Neural cell (in vitro differentiated cells): ENCODE data around the gene RNF217. TPM values are rescaled to one million over a fixed set of nuclear protein-coding genes. Genes with fewer than 3 reads are reported as not detected.

Experiments
- H2AFZ ChIP-seq: fragments of 200-600, 300-800 bp; sonication (generic), shearing (Covaris generic); 2 replicates; pipeline ENCODE4 v1.6.0; 2014; ENCODE audit warnings: low read depth, mild to moderate bottlenecking, antibody characterized with exemption, low read length, moderate library complexity
- H3F3A ChIP-seq: fragments of 200-600 bp; shearing (Covaris generic); 2 replicates; pipeline ENCODE4 v1.6.1; 2016; ENCODE audit warnings: mild to moderate bottlenecking, moderate library complexity, mixed read lengths, antibody characterized with exemption, low read length; ENCODE audit not compliant: insufficient read depth, poor library complexity, severe bottlenecking
- H3K27ac ChIP-seq: fragments of 200-600, 300-800 bp; sonication (generic), shearing (Covaris generic); 2 replicates; pipeline ENCODE4 v1.5.1; 2014; ENCODE audit warnings: mild to moderate bottlenecking, low read length, moderate library complexity
- H3K27me3 ChIP-seq: fragments of 300-800, 200-600 bp; sonication (generic), shearing (Covaris generic); 2 replicates; pipeline ENCODE4 v1.6.0; 2014; ENCODE audit warnings: mild to moderate bottlenecking, low read depth, low read length, moderate library complexity; ENCODE audit not compliant: insufficient read depth
- H3K36me3 ChIP-seq: fragments of 300-800, 200-600 bp; sonication (generic), shearing (Covaris generic); 2 replicates; pipeline ENCODE4 v1.5.1; 2014; ENCODE audit warnings: mild to moderate bottlenecking, antibody characterized with exemption, low read length, moderate library complexity; ENCODE audit not compliant: insufficient read depth
- H3K4me2 ChIP-seq: fragments of 300-800, 200-600 bp; sonication (generic), shearing (Covaris generic); 2 replicates; pipeline ENCODE4 v1.6.0; 2014; ENCODE audit warnings: mild to moderate bottlenecking, low read length
- H3K4me3 ChIP-seq: fragments of 300-800, 200-600 bp; sonication (generic), shearing (Covaris generic); 2 replicates; pipeline ENCODE4 v1.5.1; 2014; ENCODE audit warnings: mild to moderate bottlenecking, low read length, moderate library complexity
- H3K79me2 ChIP-seq: fragments of 200-600 bp; shearing (Covaris generic); replicated peaks from 2 replicates; pipeline ENCODE4 v1.6.0; 2014; ENCODE audit warnings: mild to moderate bottlenecking, low read length, moderate library complexity; ENCODE audit not compliant: insufficient read depth
- H3K9ac ChIP-seq: fragments of 300-800, 200-600 bp; sonication (generic), shearing (Covaris generic); 2 replicates; pipeline ENCODE4 v1.6.1; 2016; ENCODE audit warnings: mild to moderate bottlenecking, low read length, mixed read lengths
- H3K9me2 ChIP-seq: fragments of 200-600 bp; shearing (Covaris generic); 2 replicates; pipeline ENCODE4 v1.6.1; 2016; ENCODE audit warnings: mild to moderate bottlenecking, low read length, mixed read lengths; ENCODE audit not compliant: insufficient read depth
- H3K9me3 ChIP-seq: fragments of 200-600, 300-800 bp; sonication (generic), shearing (Covaris generic); 2 replicates; pipeline ENCODE4 v1.6.1; 2016; ENCODE audit warnings: mild to moderate bottlenecking, mixed run types, low read length, moderate library complexity, mixed read lengths
- H4K20me1 ChIP-seq: fragments of 200-600 bp; shearing (Covaris generic); 2 replicates; pipeline ENCODE4 v1.6.1; 2016; ENCODE audit warnings: mild to moderate bottlenecking, mixed run types; ENCODE audit not compliant: insufficient read depth
- CTCF ChIP-seq: fragments of 450-650 bp; IDR thresholded peaks from 2 replicates; pipeline ENCODE4 v1.5.1; 2014; ENCODE audit warnings: antibody characterized with exemption, mild to moderate bottlenecking, moderate library complexity; ENCODE audit not compliant: poor library complexity, severe bottlenecking
- EP300 ChIP-seq: fragments of 450-650 bp; conservative IDR thresholded peaks from 2 replicates; pipeline ENCODE4 v1.6.1; 2014; ENCODE audit warnings: antibody characterized with exemption, mild to moderate bottlenecking, moderate library complexity; ENCODE audit not compliant: poor library complexity, severe bottlenecking
- EZH2 ChIP-seq: fragments of 200-600, 300-800 bp; shearing (Covaris generic), sonication (generic); IDR thresholded peaks from 2 replicates; pipeline ENCODE4 v1.6.1; 2014; ENCODE audit warnings: antibody characterized with exemption, low read length, borderline replicate concordance, mild to moderate bottlenecking; ENCODE audit not compliant: insufficient read depth, poor library complexity, severe bottlenecking
- MXI1 ChIP-seq: fragments of 450-650 bp; conservative IDR thresholded peaks from 2 replicates; pipeline ENCODE4 v1.6.1; 2014; ENCODE audit warnings: antibody characterized with exemption, mild to moderate bottlenecking; ENCODE audit not compliant: poor library complexity, severe bottlenecking
- POLR2AphosphoS5 ChIP-seq: IDR thresholded peaks from 2 replicates; pipeline ENCODE4 v1.6.1; 2012
- RAD21 ChIP-seq: fragments of 450-650 bp; conservative IDR thresholded peaks from 2 replicates; pipeline ENCODE4 v1.6.1; 2014; ENCODE audit warnings: antibody characterized with exemption, mild to moderate bottlenecking, moderate library complexity
- REST ChIP-seq: IDR thresholded peaks from 2 replicates; pipeline ENCODE4 v1.6.1; 2012; ENCODE audit warnings: borderline replicate concordance
- SMC3 ChIP-seq: fragments of 450-650 bp; conservative IDR thresholded peaks from 2 replicates; pipeline ENCODE4 v1.6.1; 2014; ENCODE audit warnings: antibody characterized with exemption, mild to moderate bottlenecking, moderate library complexity; ENCODE audit not compliant: poor library complexity
- TAF1 ChIP-seq: IDR thresholded peaks from 2 replicates; pipeline ENCODE4 v1.6.1; 2012; ENCODE audit warnings: low read depth
- polyA plus RNA-seq: library from polyadenylated mRNA; depleted of rRNA; stranded (reverse); fragments of >200 nt; gene quantifications from 2 replicates; pipeline ENCODE4 v1.2.3, GENCODE V29; 2014

RNF217 gene
- polyA plus RNA-seq, 1 donor from 2014 or later, result 10.2 TPM

GRCh38 chr6:125004198-125004597 lies 42.0 kb downstream of the RNF217 start:
- Histone ChIP-seq H3K27me3 (no peaks in the 10 kb centered on the region), H3K9ac (no peak overlapping the region), H3F3A (no peaks in the 10 kb centered on the region), H2AFZ (no peak overlapping the region), H3K27ac (no peak overlapping the region), H3K79me2 (no peaks in the 10 kb centered on the region), H3K9me3 (no peaks in the 10 kb centered on the region), H3K36me3 (no peaks in the 10 kb centered on the region), H3K4me3 (no peak overlapping the region), H3K4me2 (no peak overlapping the region), H4K20me1 (no peaks in the 10 kb centered on the region), H3K9me2 (no peaks in the 10 kb centered on the region)
- TF ChIP-seq MXI1, result no peak
- TF ChIP-seq POLR2AphosphoS5, result no peak
- TF ChIP-seq REST, result no peak
- no peak for TF ChIP-seq TAF1
- no peak for TF ChIP-seq EZH2
- no peak for TF ChIP-seq RAD21
- TF ChIP-seq CTCF, result no peak
- TF ChIP-seq SMC3, result no peak

- H3K4me2 ChIP-seq, result no peak overlapping the region
- H3K27ac ChIP-seq, result no peak overlapping the region
- no peaks in the 10 kb centered on the region for H3K79me2 ChIP-seq
- no peak overlapping the region for H3K4me3 ChIP-seq
- H2AFZ ChIP-seq, result no peak overlapping the region
- no peak overlapping the region for H3K9ac ChIP-seq
- no peaks in the 10 kb centered on the region for H3F3A ChIP-seq
- no peaks in the 10 kb centered on the region for H3K27me3 ChIP-seq
- no peaks in the 10 kb centered on the region for H4K20me1 ChIP-seq
- H3K9me3 ChIP-seq, result no peaks in the 10 kb centered on the region
- H3K9me2 ChIP-seq, result no peaks in the 10 kb centered on the region
- H3K36me3 ChIP-seq, result no peaks in the 10 kb centered on the region
- TF ChIP-seq MXI1, result no peak
- TF ChIP-seq CTCF, result no peak
- TF ChIP-seq TAF1, result no peak
- no peak for TF ChIP-seq POLR2AphosphoS5
- TF ChIP-seq RAD21, result no peak
- no peak for TF ChIP-seq EZH2
- no peak for TF ChIP-seq EP300
- no peak for TF ChIP-seq SMC3
- TF ChIP-seq REST, result no peak
These were observed 42.8 kb downstream of the RNF217 start for GRCh38 chr6:125004797-125005595.
